Neural progenitor cell (in vitro differentiated cells): Measurements from ENCODE around the gene SHC3. TPM values are rescaled to one million over a fixed set of nuclear protein-coding genes. Genes with fewer than 3 reads are reported as not detected.

Source experiments
- DNase-seq: peaks from one replicate; pipeline ENCODE4 v3.0.0-alpha.2; 2016; ENCODE audit warnings: low spot score
- H2AFZ ChIP-seq: fragments of 200-600 bp; sonication (generic); replicated peaks from 2 replicates; pipeline ENCODE4 v1.6.1; 2016; ENCODE audit warnings: antibody characterized with exemption
- H3F3A ChIP-seq: fragments of 200-600 bp; sonication (generic); 2 replicates; pipeline ENCODE4 v1.6.1; 2016; ENCODE audit warnings: antibody characterized with exemption, low read depth
- H3K27ac ChIP-seq: fragments of 200-600 bp; sonication (generic); 2 replicates; pipeline ENCODE4 v1.5.1; 2016; ENCODE audit warnings: mild to moderate bottlenecking
- H3K27me3 ChIP-seq: fragments of 200-600 bp; sonication (generic); 2 replicates; pipeline ENCODE4 v1.6.1; 2016; ENCODE audit warnings: mild to moderate bottlenecking, moderate library complexity
- H3K36me3 ChIP-seq: fragments of 200-600 bp; sonication (generic); 2 replicates; pipeline ENCODE4 v1.5.1; 2016
- H3K4me1 ChIP-seq: fragments of 200-600 bp; sonication (generic); 2 replicates; pipeline ENCODE4 v1.6.1; 2016; ENCODE audit warnings: mixed run types
- H3K4me2 ChIP-seq: fragments of 200-600 bp; sonication (generic); 2 replicates; pipeline ENCODE4 v1.6.1; 2016
- H3K4me3 ChIP-seq: fragments of 200-600 bp; sonication (generic); 2 replicates; pipeline ENCODE4 v1.5.1; 2016
- H3K79me2 ChIP-seq: fragments of 200-600 bp; sonication (generic); 2 replicates; pipeline ENCODE4 v1.6.1; 2016; ENCODE audit warnings: low read depth
- H3K9ac ChIP-seq: fragments of 200-600 bp; sonication (generic); 2 replicates; pipeline ENCODE4 v1.6.1; 2016
- H3K9me3 ChIP-seq: fragments of 200-600 bp; sonication (generic); 2 replicates; pipeline ENCODE4 v1.5.1; 2016; ENCODE audit warnings: low read depth
- H4K20me1 ChIP-seq: fragments of 200-600 bp; sonication (generic); 2 replicates; pipeline ENCODE4 v1.6.1; 2016; ENCODE audit warnings: low read depth
- H3K27ac Mint-ChIP-seq: 3 replicates; pipeline ENCODE4 v1.8.0; 2021; ENCODE audit warnings: mixed read lengths
- H3K27me3 Mint-ChIP-seq: 2 replicates; pipeline ENCODE4 v1.8.0; 2022; ENCODE audit warnings: low read depth, mild to moderate bottlenecking, inconsistent platforms, moderate library complexity, mixed read lengths; ENCODE audit not compliant: insufficient read depth
- H3K36me3 Mint-ChIP-seq: 3 replicates; pipeline ENCODE4 v1.8.0; 2021; ENCODE audit warnings: mixed read lengths
- H3K4me1 Mint-ChIP-seq: 3 replicates; pipeline ENCODE4 v1.8.0; 2021; ENCODE audit warnings: mixed read lengths
- H3K4me3 Mint-ChIP-seq: 3 replicates; pipeline ENCODE4 v1.8.0; 2021; ENCODE audit warnings: mild to moderate bottlenecking, moderate library complexity, mixed read lengths
- H3K9me3 Mint-ChIP-seq: 3 replicates; pipeline ENCODE4 v1.8.0; 2020; ENCODE audit warnings: mixed read lengths
- CTCF ChIP-seq: fragments of 200-600 bp; sonication (generic); IDR thresholded peaks from 2 replicates; pipeline ENCODE4 v1.5.1; 2017; ENCODE audit warnings: antibody characterized with exemption, mild to moderate bottlenecking
- EZH2 ChIP-seq: fragments of 200-600 bp; sonication (generic); IDR thresholded peaks from 2 replicates; pipeline ENCODE4 v1.6.1; 2017; ENCODE audit warnings: antibody characterized with exemption, mild to moderate bottlenecking, moderate library complexity
- EZH2phosphoT487 ChIP-seq: fragments of 200-600 bp; sonication (generic); IDR thresholded peaks from 2 replicates; pipeline ENCODE4 v1.6.1; 2017; ENCODE audit warnings: antibody characterized with exemption
- total RNA-seq: library from RNA; depleted of rRNA; stranded (reverse); fragments of >200 nt; gene quantifications from 2 replicates; pipeline ENCODE4 v1.2.3, GENCODE V29; 2015; ENCODE audit warnings: low replicate concordance

Gene SHC3
- total RNA-seq, 1 donor from 2014 or later, result 0.64 TPM

- H3K9ac ChIP-seq, result no peak overlapping the region
- Mint-ChIP-seq H3K27me3 (peaks cover 7% of the 10 kb centered on the region), H3K4me1 (peaks cover 23% of the 10 kb centered on the region), H3K4me3 (no peak overlapping the region), H3K27ac (peak overlapping the region; percentile 52), H3K9me3 (peaks cover 11% of the 10 kb centered on the region), H3K36me3 (peaks cover 48% of the 10 kb centered on the region)
- TF ChIP-seq EZH2, result no peak
- H3K4me2 ChIP-seq, result no peak overlapping the region
- H3F3A ChIP-seq, result no peaks in the 10 kb centered on the region
- no peaks in the 10 kb centered on the region for H4K20me1 ChIP-seq
- no peaks in the 10 kb centered on the region for H3K36me3 ChIP-seq
- no peak for DNase-seq
- H3K27ac ChIP-seq, result no peak overlapping the region
- no peaks in the 10 kb centered on the region for H3K79me2 ChIP-seq
- peaks cover 6% of the 10 kb centered on the region for H3K4me1 ChIP-seq
- no peak overlapping the region for H3K4me3 ChIP-seq
- no peak overlapping the region for H2AFZ ChIP-seq
- H3K27me3 ChIP-seq, result peaks cover 2% of the 10 kb centered on the region
- no peaks in the 10 kb centered on the region for H3K9me3 ChIP-seq
These were observed 9.5 kb downstream of the SHC3 start for GRCh38 chr9:89168901-89169813.

- peaks cover 51% of the 10 kb centered on the region for H3K36me3 Mint-ChIP-seq
- no peaks in the 10 kb centered on the region for H3K79me2 ChIP-seq
These were observed 10.8 kb downstream of the SHC3 start for GRCh38 chr9:89167788-89168187.

GRCh38 chr9:89166852-89167251, 11.8 kb downstream of the SHC3 start:
- no peak overlapping the region for H3K4me3 Mint-ChIP-seq
- peaks cover 44% of the 10 kb centered on the region for H3K36me3 Mint-ChIP-seq
- DNase-seq, result no peak
- Histone ChIP-seq H3K27me3 (no peaks in the 10 kb centered on the region), H4K20me1 (no peaks in the 10 kb centered on the region), H3K4me1 (peaks cover 2% of the 10 kb centered on the region), H3K4me3 (no peak overlapping the region), H2AFZ (no peak overlapping the region), H3K79me2 (no peaks in the 10 kb centered on the region), H3K4me2 (no peak overlapping the region), H3F3A (no peaks in the 10 kb centered on the region), H3K9ac (no peak overlapping the region), H3K9me3 (no peaks in the 10 kb centered on the region), H3K36me3 (no peaks in the 10 kb centered on the region), H3K27ac (no peak overlapping the region)
- H3K4me1 Mint-ChIP-seq, result peaks cover 6% of the 10 kb centered on the region
- peaks cover 4% of the 10 kb centered on the region for H3K27me3 Mint-ChIP-seq
- TF ChIP-seq EZH2 (no peak), CTCF (no peak), EZH2phosphoT487 (no peak)
- H3K27ac Mint-ChIP-seq, result no peak overlapping the region
- peaks cover 14% of the 10 kb centered on the region for H3K9me3 Mint-ChIP-seq

More at GRCh38 chr9:89167788-89168187, 10.8 kb downstream of the SHC3 start:
- H3K4me1 Mint-ChIP-seq, result peaks cover 15% of the 10 kb centered on the region
- Histone ChIP-seq H3K4me1 (peaks cover 6% of the 10 kb centered on the region), H3K27me3 (no peaks in the 10 kb centered on the region), H3K9ac (no peak overlapping the region), H3K36me3 (no peaks in the 10 kb centered on the region), H3F3A (no peaks in the 10 kb centered on the region), H2AFZ (no peak overlapping the region), H3K27ac (no peak overlapping the region), H3K4me3 (no peak overlapping the region), H4K20me1 (no peaks in the 10 kb centered on the region), H3K4me2 (no peak overlapping the region), H3K9me3 (no peaks in the 10 kb centered on the region)
- no peak for DNase-seq
- H3K27me3 Mint-ChIP-seq, result peaks cover 7% of the 10 kb centered on the region
- peaks cover 16% of the 10 kb centered on the region for H3K9me3 Mint-ChIP-seq
- H3K4me3 Mint-ChIP-seq, result no peak overlapping the region
- no peak overlapping the region for H3K27ac Mint-ChIP-seq
- TF ChIP-seq EZH2 (no peak), CTCF (no peak), EZH2phosphoT487 (no peak)

GRCh38 chr9:89165880-89166279, 12.7 kb downstream of the SHC3 start:
- Mint-ChIP-seq H3K27ac (no peak overlapping the region), H3K4me3 (no peak overlapping the region), H3K9me3 (peaks cover 19% of the 10 kb centered on the region), H3K4me1 (peaks cover 2% of the 10 kb centered on the region), H3K36me3 (peaks cover 46% of the 10 kb centered on the region), H3K27me3 (peaks cover 2% of the 10 kb centered on the region)
- no peaks in the 10 kb centered on the region for H3K4me1 ChIP-seq
- H3K4me2 ChIP-seq, result no peak overlapping the region
- H3K9ac ChIP-seq, result no peak overlapping the region
- H3K27me3 ChIP-seq, result no peaks in the 10 kb centered on the region
- no peaks in the 10 kb centered on the region for H3K36me3 ChIP-seq
- H4K20me1 ChIP-seq, result no peaks in the 10 kb centered on the region
- no peaks in the 10 kb centered on the region for H3K79me2 ChIP-seq
- no peaks in the 10 kb centered on the region for H3F3A ChIP-seq
- H2AFZ ChIP-seq, result no peak overlapping the region
- TF ChIP-seq EZH2 (no peak), EZH2phosphoT487 (no peak), CTCF (no peak)
- H3K9me3 ChIP-seq, result no peaks in the 10 kb centered on the region
- H3K4me3 ChIP-seq, result no peak overlapping the region
- DNase-seq, result no peak
- no peak overlapping the region for H3K27ac ChIP-seq
